HG03457 (cell line): ENCODE results near the gene URM1.

Experiments used
- ATAC-seq: cut with Tn5 transposase; IDR thresholded peaks from one replicate; pipeline ENCODE4 v1.9.1; 2021; ENCODE audit warnings: moderate number of reproducible peaks; ENCODE audit not compliant: unreplicated experiment

Gene URM1

GRCh38 chr9:128424268-128424780 is 53.1 kb downstream of the URM1 start:
- no peak for ATAC-seq

DNA sequence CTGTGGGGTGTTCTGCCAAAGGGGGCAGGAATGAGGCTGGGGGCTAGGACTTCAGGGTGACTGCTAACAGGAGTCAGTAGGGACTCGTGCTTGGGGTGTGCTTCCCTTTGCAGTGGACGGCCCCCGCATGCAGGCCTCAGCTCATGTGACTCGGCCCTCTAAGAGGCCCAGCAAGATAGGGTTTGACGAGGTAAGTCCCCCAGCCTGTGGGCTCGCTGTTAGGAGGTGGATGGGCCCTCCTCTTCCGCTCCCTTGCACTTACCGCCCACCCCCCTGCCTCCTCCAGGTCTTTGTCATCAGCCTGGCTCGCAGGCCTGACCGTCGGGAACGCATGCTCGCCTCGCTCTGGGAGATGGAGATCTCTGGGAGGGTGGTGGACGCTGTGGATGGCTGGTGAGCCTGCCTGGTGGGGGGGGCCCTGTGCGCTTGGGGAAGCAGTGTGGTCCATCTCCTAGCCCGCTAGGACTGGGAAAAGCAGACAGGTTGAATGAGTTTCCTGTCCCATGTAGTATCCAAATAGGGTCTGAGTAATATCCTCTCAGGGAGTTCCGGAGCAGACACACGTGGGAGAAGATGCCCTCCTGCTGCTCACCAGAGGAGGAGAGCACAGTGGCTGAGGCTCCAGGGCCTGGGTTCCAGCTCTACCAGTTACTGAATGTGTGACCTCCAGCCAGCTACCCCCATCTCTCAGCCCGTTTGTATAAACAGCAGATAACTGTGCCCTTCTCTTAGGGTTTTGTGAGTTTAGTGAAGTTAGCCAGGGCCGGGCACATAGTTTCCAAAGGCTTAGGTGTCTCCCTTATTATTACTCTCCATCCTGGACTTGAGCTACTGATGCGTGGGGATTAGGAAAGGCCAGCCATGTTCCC is 57.7 kb downstream of the URM1 start:
- no peak for ATAC-seq

- no peak for ATAC-seq
Measured at GRCh38 chr9:128429513-128430086, 58.4 kb downstream of the URM1 start.

GRCh38 chr9:128431207-128431606 is 60.0 kb downstream of the URM1 start:
- no peak for ATAC-seq

- no peak for ATAC-seq
Measured at GRCh38 chr9:128434340-128434739, 63.2 kb downstream of the URM1 start.

DNA sequence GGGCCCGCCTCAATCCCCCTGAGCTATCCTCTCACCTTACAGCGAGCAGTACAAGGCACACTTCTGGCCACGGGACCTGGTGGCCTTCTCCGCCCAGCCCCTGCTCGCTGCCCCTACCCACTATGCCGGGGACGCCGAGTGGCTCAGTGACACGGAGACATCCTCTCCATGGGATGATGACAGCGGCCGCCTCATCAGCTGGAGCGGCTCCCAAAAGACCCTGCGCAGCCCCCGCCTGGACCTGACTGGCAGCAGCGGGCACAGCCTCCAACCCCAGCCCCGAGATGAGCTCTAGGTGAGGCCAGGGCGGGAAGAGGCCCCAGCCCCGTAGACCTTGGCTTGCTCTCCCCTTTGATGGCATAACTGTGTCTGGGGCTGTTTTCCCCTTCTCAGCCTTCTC is 64.4 kb downstream of the URM1 start:
- ATAC-seq: no peak

- no peak for ATAC-seq
Measured at GRCh38 chr9:128438343-128439109, 67.4 kb downstream of the URM1 start.

GRCh38 chr9:128439273-128439672 is 68.1 kb downstream of the URM1 start:
- no peak for ATAC-seq
